SU-DHL-6 (cell line): ENCODE measurements around the gene UNC5A.

ENCODE experiments used
- EZH2phosphoT487 ChIP-seq: fragments of 200-600 bp; sonication (generic), shearing (Covaris generic); conservative IDR thresholded peaks from 2 replicates; pipeline ENCODE4 v1.6.1; 2018; ENCODE audit warnings: mild to moderate bottlenecking, antibody characterized with exemption, low read length, moderate library complexity, mixed read lengths
- TF ChIP-seq, protein P1 (sequence below): fragments of 200-600 bp; sonication (generic); IDR thresholded peaks from one replicate; pipeline ENCODE4 v1.5.1; 2017; ENCODE audit warnings: antibody characterized with exemption, mild to moderate bottlenecking, low read length, moderate library complexity; ENCODE audit not compliant: insufficient read depth, poor library complexity, severe bottlenecking

DNA sequence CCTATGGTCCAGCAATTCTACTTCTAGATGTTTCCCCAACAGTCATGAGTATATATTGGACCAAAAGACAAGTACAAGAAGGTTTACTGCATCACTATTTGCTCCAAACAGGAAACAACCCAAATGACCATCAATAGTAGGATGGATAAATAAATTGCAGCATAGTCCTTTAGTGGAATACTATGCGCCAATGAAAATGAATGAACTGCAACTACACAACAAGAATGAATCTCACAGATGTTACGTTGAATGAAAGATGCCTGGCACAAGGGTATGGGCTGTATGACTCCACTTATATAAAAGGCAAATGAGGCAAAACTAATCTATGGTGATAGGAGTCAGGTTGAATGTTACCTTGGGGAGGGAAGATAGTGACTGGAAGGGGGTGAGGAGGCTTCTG lies 48.6 kb upstream of the UNC5A start:
- TF ChIP-seq, protein P1, sequence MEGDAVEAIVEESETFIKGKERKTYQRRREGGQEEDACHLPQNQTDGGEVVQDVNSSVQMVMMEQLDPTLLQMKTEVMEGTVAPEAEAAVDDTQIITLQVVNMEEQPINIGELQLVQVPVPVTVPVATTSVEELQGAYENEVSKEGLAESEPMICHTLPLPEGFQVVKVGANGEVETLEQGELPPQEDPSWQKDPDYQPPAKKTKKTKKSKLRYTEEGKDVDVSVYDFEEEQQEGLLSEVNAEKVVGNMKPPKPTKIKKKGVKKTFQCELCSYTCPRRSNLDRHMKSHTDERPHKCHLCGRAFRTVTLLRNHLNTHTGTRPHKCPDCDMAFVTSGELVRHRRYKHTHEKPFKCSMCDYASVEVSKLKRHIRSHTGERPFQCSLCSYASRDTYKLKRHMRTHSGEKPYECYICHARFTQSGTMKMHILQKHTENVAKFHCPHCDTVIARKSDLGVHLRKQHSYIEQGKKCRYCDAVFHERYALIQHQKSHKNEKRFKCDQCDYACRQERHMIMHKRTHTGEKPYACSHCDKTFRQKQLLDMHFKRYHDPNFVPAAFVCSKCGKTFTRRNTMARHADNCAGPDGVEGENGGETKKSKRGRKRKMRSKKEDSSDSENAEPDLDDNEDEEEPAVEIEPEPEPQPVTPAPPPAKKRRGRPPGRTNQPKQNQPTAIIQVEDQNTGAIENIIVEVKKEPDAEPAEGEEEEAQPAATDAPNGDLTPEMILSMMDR = no peak
- no peak for TF ChIP-seq EZH2phosphoT487
